Left ventricle myocardium inferior (tissue), 1 donor: ENCODE data around the gene E2F4. TPM values are rescaled to one million over a fixed set of nuclear protein-coding genes. Genes with fewer than 3 reads are reported as not detected.

Experiments
- DNase-seq: peaks from one replicate; pipeline ENCODE4 v3.0.0-alpha.2; 2020
- H3K27ac ChIP-seq: fragments of 200-600 bp; replicated peaks from 2 replicates; pipeline ENCODE4 v1.8.0; 2021
- H3K27me3 ChIP-seq: fragments of 200-600 bp; 2 replicates; pipeline ENCODE4 v1.8.0; 2021; ENCODE audit warnings: low read depth
- H3K36me3 ChIP-seq: fragments of 200-600 bp; 2 replicates; pipeline ENCODE4 v1.8.0; 2021
- H3K4me1 ChIP-seq: fragments of 200-600 bp; 2 replicates; pipeline ENCODE4 v1.8.0; 2021
- H3K4me3 ChIP-seq: fragments of 200-600 bp; 2 replicates; pipeline ENCODE4 v1.8.0; 2021; ENCODE audit warnings: mild to moderate bottlenecking, moderate library complexity
- H3K9me3 ChIP-seq: fragments of 200-600 bp; replicated peaks from 2 replicates; pipeline ENCODE4 v1.8.0; 2021
- CTCF ChIP-seq: fragments of 200-600 bp; IDR thresholded peaks from 2 replicates; pipeline ENCODE4 v1.8.0; 2021; ENCODE audit warnings: antibody characterized with exemption, mild to moderate bottlenecking, borderline replicate concordance
- intact Hi-C: fragments of 100-400 bp; cut with micrococcal nuclease; formaldehyde crosslinking; loops from one replicate; pipeline ENCODE4 v1.11.0; 2022
- total RNA-seq: library from RNA; stranded (reverse); fragmentation: NEBNext Ultra II Directional; extraction: Animal tissue kit (Norgen Biotek cat#: 25700); gene quantifications from one replicate; pipeline ENCODE4 v1.2.1, GENCODE V29; 2021
- donor health status: DM: no; HTN: yes; CAD: no; lungs with severe emphysema.

The E2F4 gene
- total RNA-seq, 1 donor from 2014 or later, result 35.9 TPM

GRCh38 chr16:67202956-67203493 is 11.1 kb downstream of the E2F4 start:
- Histone ChIP-seq H3K4me3 (no peak overlapping the region), H3K9me3 (no peaks in the 10 kb centered on the region), H3K27me3 (no peaks in the 10 kb centered on the region), H3K36me3 (peaks cover 46% of the 10 kb centered on the region), H3K4me1 (peaks cover 15% of the 10 kb centered on the region), H3K27ac (no peak overlapping the region)
- TF ChIP-seq CTCF, result no peak
- intact Hi-C loops, result no loop called here
- no peak for DNase-seq

GRCh38 chr16:67204076-67204475 is 12.1 kb downstream of the E2F4 start:
- Histone ChIP-seq H3K4me1 (peaks cover 5% of the 10 kb centered on the region), H3K27ac (no peak overlapping the region), H3K4me3 (no peak overlapping the region), H3K36me3 (peaks cover 42% of the 10 kb centered on the region), H3K27me3 (no peaks in the 10 kb centered on the region), H3K9me3 (no peaks in the 10 kb centered on the region)
- DNase-seq, result no peak
- no peak for TF ChIP-seq CTCF
- intact Hi-C loops, result no loop called here

- intact Hi-C loops, result no loop called here
- H3K36me3 ChIP-seq, result peaks cover 33% of the 10 kb centered on the region
- DNase-seq, result no peak
- H3K27me3 ChIP-seq, result no peaks in the 10 kb centered on the region
- no peak overlapping the region for H3K4me3 ChIP-seq
- no peak overlapping the region for H3K27ac ChIP-seq
- H3K9me3 ChIP-seq, result no peaks in the 10 kb centered on the region
- no peak for TF ChIP-seq CTCF
- H3K4me1 ChIP-seq, result no peaks in the 10 kb centered on the region
Measured at GRCh38 chr16:67206129-67206837, 14.3 kb downstream of the E2F4 start.

GRCh38 chr16:67206838-67207248 is 14.9 kb downstream of the E2F4 start:
- TF ChIP-seq CTCF, result no peak
- no peaks in the 10 kb centered on the region for H3K9me3 ChIP-seq
- DNase-seq, result no peak
- intact Hi-C loops, result no loop called here
- no peak overlapping the region for H3K4me3 ChIP-seq
- peaks cover 27% of the 10 kb centered on the region for H3K36me3 ChIP-seq
- no peaks in the 10 kb centered on the region for H3K4me1 ChIP-seq
- H3K27me3 ChIP-seq, result no peaks in the 10 kb centered on the region
- H3K27ac ChIP-seq, result no peak overlapping the region

GRCh38 chr16:67207249-67208091 is 15.5 kb downstream of the E2F4 start:
- intact Hi-C loops, result no loop called here
- H3K4me3 ChIP-seq, result no peak overlapping the region
- H3K9me3 ChIP-seq, result no peaks in the 10 kb centered on the region
- peaks cover 21% of the 10 kb centered on the region for H3K36me3 ChIP-seq
- DNase-seq, result no peak
- no peaks in the 10 kb centered on the region for H3K27me3 ChIP-seq
- H3K4me1 ChIP-seq, result no peaks in the 10 kb centered on the region
- TF ChIP-seq CTCF, result no peak
- no peak overlapping the region for H3K27ac ChIP-seq
